Esophagus squamous epithelium (tissue), 4 donors: ENCODE results near the gene ATPAF2.

Experiments used
- CTCF ChIP-seq, 6 experiments: fragments of 450-650 bp in 4 of 6; fragments of 200-600 bp in 2 of 6; sonication (generic) in 2 of 6; IDR thresholded peaks; one replicate each; pipeline ENCODE4 v1.5.1; 2016 to 2019; ENCODE audit warnings: antibody characterized with exemption in 6 of 6, mild to moderate bottlenecking in 4 of 6, moderate library complexity in 4 of 6
- POLR2A ChIP-seq, 4 donors: fragments of 450-650 bp; IDR thresholded peaks; one replicate each; pipeline ENCODE4 v1.6.1; 2017; ENCODE audit warnings: antibody characterized with exemption in 4 of 4, mild to moderate bottlenecking in 4 of 4, moderate library complexity in 3 of 4

- TF ChIP-seq CTCF (IDR thresholded peaks at IDR 0.05) (no peak), POLR2A (IDR thresholded peaks at IDR 0.05) (no peak)
Observed at GRCh38 chr17:17988427-17988945, 50.5 kb downstream of the ATPAF2 start.
